GM23248 (cell line): ENCODE measurements around the gene SMARCC1. TPM values are rescaled to one million over a fixed set of nuclear protein-coding genes. Genes with fewer than 3 reads are reported as not detected.

Experiments used
- DNase-seq: peaks from one replicate; pipeline ENCODE4 v3.0.0-alpha.2; 2015
- H2AFZ ChIP-seq: fragments of 200-600 bp; sonication (generic); 2 replicates; pipeline ENCODE4 v1.6.1; 2016; ENCODE audit warnings: antibody characterized with exemption
- H3F3A ChIP-seq: fragments of 200-600 bp; sonication (generic); 2 replicates; pipeline ENCODE4 v1.6.1; 2016; ENCODE audit warnings: mild to moderate bottlenecking, antibody characterized with exemption, mixed run types; ENCODE audit not compliant: insufficient read depth
- H3K27ac ChIP-seq: fragments of 200-600 bp; sonication (generic); 2 replicates; pipeline ENCODE4 v1.5.1; 2016; ENCODE audit warnings: mild to moderate bottlenecking
- H3K27me3 ChIP-seq: fragments of 200-600 bp; sonication (generic); replicated peaks from 2 replicates; pipeline ENCODE4 v1.6.1; 2016; ENCODE audit warnings: mild to moderate bottlenecking; ENCODE audit not compliant: insufficient read depth
- H3K36me3 ChIP-seq: fragments of 200-600 bp; sonication (generic); 2 replicates; pipeline ENCODE4 v1.6.1; 2016; ENCODE audit warnings: low read depth, mild to moderate bottlenecking
- H3K4me1 ChIP-seq: fragments of 200-600 bp; sonication (generic); 2 replicates; pipeline ENCODE4 v1.6.1; 2016; ENCODE audit warnings: mild to moderate bottlenecking; ENCODE audit not compliant: insufficient read depth
- H3K4me2 ChIP-seq: fragments of 200-600 bp; sonication (generic); one replicate; pipeline ENCODE4 v1.6.1; 2016; ENCODE audit warnings: mild to moderate bottlenecking; ENCODE audit not compliant: unreplicated experiment
- H3K4me3 ChIP-seq: fragments of 200-600 bp; sonication (generic); 2 replicates; pipeline ENCODE4 v1.5.1; 2016; ENCODE audit warnings: mild to moderate bottlenecking
- H3K79me2 ChIP-seq: fragments of 200-600 bp; sonication (generic); 2 replicates; pipeline ENCODE4 v1.6.1; 2016; ENCODE audit warnings: mild to moderate bottlenecking; ENCODE audit not compliant: insufficient read depth
- H3K9ac ChIP-seq: fragments of 200-600 bp; sonication (generic); 2 replicates; pipeline ENCODE4 v1.6.1; 2016; ENCODE audit warnings: mild to moderate bottlenecking
- H3K9me2 ChIP-seq: fragments of 200-600 bp; sonication (generic); 2 replicates; pipeline ENCODE4 v1.6.1; 2016; ENCODE audit warnings: mixed run types, mild to moderate bottlenecking, moderate library complexity; ENCODE audit not compliant: insufficient read depth
- H3K9me3 ChIP-seq: fragments of 200-600 bp; sonication (generic); one replicate; pipeline ENCODE4 v1.6.1; 2017; ENCODE audit warnings: low read depth
- H4K20me1 ChIP-seq: fragments of 200-600 bp; sonication (generic); 2 replicates; pipeline ENCODE4 v1.6.0; 2016; ENCODE audit not compliant: insufficient read depth
- EZH2 ChIP-seq: fragments of 200-600 bp; sonication (generic); IDR thresholded peaks from 2 replicates; pipeline ENCODE4 v1.6.1; 2018; ENCODE audit warnings: antibody characterized with exemption, mild to moderate bottlenecking; ENCODE audit not compliant: insufficient read depth, poor library complexity, severe bottlenecking
- EZH2phosphoT487 ChIP-seq: fragments of 200-600 bp; sonication (generic); IDR thresholded peaks from 2 replicates; pipeline ENCODE4 v1.6.1; 2018; ENCODE audit warnings: antibody characterized with exemption, moderate library complexity, mild to moderate bottlenecking, low read depth; ENCODE audit not compliant: insufficient read depth
- WGBS, 2 experiments: methylation state at CpG; one replicate each; pipeline ENCODE4 v1.1.6; 2015 to 2017; ENCODE audit warnings: low lambda C conversion rate in 2 of 2, low coverage in 1 of 2; ENCODE audit errors: missing lambda C conversion rate in 2 of 2; 5-methylcytosine and 5-hydroxymethylcytosine counted together
- in situ Hi-C: fragments of 300-500 bp; cut with MboI; formaldehyde crosslinking; loops from 2 replicates; pipeline ENCODE4 v1.15.0; 2020
- polyA plus RNA-seq: library from polyadenylated mRNA; unstranded; fragments of >200 nt; fragmentation: Nextera tagmentation; extraction: Ambion mirVana; gene quantifications from 2 replicates; pipeline ENCODE4 v1.2.1, GENCODE V29; 2016
- total RNA-seq: library from RNA; depleted of rRNA; stranded (reverse); fragments of >200 nt; shearing (Covaris generic); gene quantifications from 2 replicates; pipeline ENCODE4 v1.2.3, GENCODE V29; 2014

The SMARCC1 gene
- total and polyA plus RNA-seq, 2 experiments from 2014 or later = 31.5 to 40.9 TPM

- Histone ChIP-seq H3K4me1 (peaks cover 8% of the 10 kb centered on the region), H3K27ac (no peak overlapping the region), H3K4me2 (no peak overlapping the region), H4K20me1 (no peaks in the 10 kb centered on the region), H3K4me3 (no peak overlapping the region), H3K9me3 (no peaks in the 10 kb centered on the region), H2AFZ (no peak overlapping the region), H3F3A (peaks cover 16% of the 10 kb centered on the region; the same call in 1 of the 2 replicates), H3K79me2 (peaks cover 38% of the 10 kb centered on the region), H3K27me3 (no peaks in the 10 kb centered on the region), H3K9me2 (no peaks in the 10 kb centered on the region), H3K9ac (no peak overlapping the region), H3K36me3 (peaks cover 32% of the 10 kb centered on the region)
- in situ Hi-C loops = no loop called here
- no peak for DNase-seq
- WGBS, 2 experiments = 51 to 52% methylated on average over 1 of the region's 1 CpG
- TF ChIP-seq EZH2 = no peak
- TF ChIP-seq EZH2phosphoT487 = no peak
Measured at GRCh38 chr3:47716656-47717055, 65.0 kb downstream of the SMARCC1 start.

- no peak for TF ChIP-seq EZH2phosphoT487
- TF ChIP-seq EZH2 = no peak
Measured at GRCh38 chr3:47715928-47716327, 65.8 kb downstream of the SMARCC1 start.

GRCh38 chr3:47714606-47715005 lies 67.1 kb downstream of the SMARCC1 start:
- WGBS, 2 experiments = 95 to 98% methylated on average over 6 of the region's 6 CpGs

More at GRCh38 chr3:47715928-47716327, 65.8 kb downstream of the SMARCC1 start:
- Histone ChIP-seq H3K36me3 (peaks cover 38% of the 10 kb centered on the region), H3K27me3 (no peaks in the 10 kb centered on the region), H3K4me2 (no peak overlapping the region), H4K20me1 (no peaks in the 10 kb centered on the region), H3K4me1 (peaks cover 8% of the 10 kb centered on the region), H3F3A (peaks cover 16% of the 10 kb centered on the region; the same call in 1 of the 2 replicates), H3K27ac (peak overlapping the region; percentile 25; the same call in 1 of the 2 replicates), H3K4me3 (no peak overlapping the region), H3K79me2 (peaks cover 34% of the 10 kb centered on the region), H3K9me3 (no peaks in the 10 kb centered on the region), H2AFZ (no peak overlapping the region), H3K9ac (no peak overlapping the region), H3K9me2 (no peaks in the 10 kb centered on the region)
- in situ Hi-C loops = no loop called here
- 73 to 75% methylated on average over 4 of the region's 4 CpGs for WGBS, 2 experiments
- DNase-seq = peak; percentile 66

GRCh38 chr3:47713655-47714054 lies 68.0 kb downstream of the SMARCC1 start:
- Histone ChIP-seq H3K4me3 (no peak overlapping the region), H3K9ac (no peak overlapping the region), H3K36me3 (peaks cover 58% of the 10 kb centered on the region), H3K9me3 (no peaks in the 10 kb centered on the region), H3K4me1 (peaks cover 8% of the 10 kb centered on the region), H3F3A (peaks cover 16% of the 10 kb centered on the region; the same call in 1 of the 2 replicates), H3K27ac (no peak overlapping the region), H3K27me3 (no peaks in the 10 kb centered on the region), H3K9me2 (no peaks in the 10 kb centered on the region), H3K4me2 (no peak overlapping the region), H3K79me2 (peaks cover 29% of the 10 kb centered on the region; the same call in 1 of the 2 replicates), H2AFZ (no peak overlapping the region), H4K20me1 (no peaks in the 10 kb centered on the region)
- WGBS, 2 experiments = 94 to 96% methylated on average over 2 of the region's 2 CpGs
- TF ChIP-seq EZH2 = no peak
- TF ChIP-seq EZH2phosphoT487 = no peak
- no peak for DNase-seq
- in situ Hi-C loops = no loop called here

More at GRCh38 chr3:47714606-47715005, 67.1 kb downstream of the SMARCC1 start:
- H3K4me3 ChIP-seq = no peak overlapping the region
- H3K4me1 ChIP-seq = peaks cover 8% of the 10 kb centered on the region
- H2AFZ ChIP-seq = no peak overlapping the region
- no peaks in the 10 kb centered on the region for H3K27me3 ChIP-seq
- no peaks in the 10 kb centered on the region for H4K20me1 ChIP-seq
- H3K9me3 ChIP-seq = no peaks in the 10 kb centered on the region
- peaks cover 16% of the 10 kb centered on the region; the same call in 1 of the 2 replicates for H3F3A ChIP-seq
- peaks cover 51% of the 10 kb centered on the region for H3K36me3 ChIP-seq
- H3K4me2 ChIP-seq = no peak overlapping the region
- TF ChIP-seq EZH2phosphoT487 = no peak
- no peak for TF ChIP-seq EZH2
- no peaks in the 10 kb centered on the region for H3K9me2 ChIP-seq
- peaks cover 29% of the 10 kb centered on the region for H3K79me2 ChIP-seq
- in situ Hi-C loops = no loop called here
- no peak overlapping the region for H3K27ac ChIP-seq
- H3K9ac ChIP-seq = no peak overlapping the region
- DNase-seq = no peak
